Activated CD4-positive, alpha-beta T cell treated with anti-CD3 and anti-CD28 coated beads, Interleukin-2, amount 50 U/mL, for 16 hours (primary cell): Measurements from ENCODE around the gene TMEM41A.
A peak's percentile ranks its signal among the peaks of the same experiment; 100 is the strongest.

Experiments used
- DNase-seq: peaks from one replicate; pipeline ENCODE4 v3.0.0-alpha.2; 2020

The TMEM41A gene

DNA sequence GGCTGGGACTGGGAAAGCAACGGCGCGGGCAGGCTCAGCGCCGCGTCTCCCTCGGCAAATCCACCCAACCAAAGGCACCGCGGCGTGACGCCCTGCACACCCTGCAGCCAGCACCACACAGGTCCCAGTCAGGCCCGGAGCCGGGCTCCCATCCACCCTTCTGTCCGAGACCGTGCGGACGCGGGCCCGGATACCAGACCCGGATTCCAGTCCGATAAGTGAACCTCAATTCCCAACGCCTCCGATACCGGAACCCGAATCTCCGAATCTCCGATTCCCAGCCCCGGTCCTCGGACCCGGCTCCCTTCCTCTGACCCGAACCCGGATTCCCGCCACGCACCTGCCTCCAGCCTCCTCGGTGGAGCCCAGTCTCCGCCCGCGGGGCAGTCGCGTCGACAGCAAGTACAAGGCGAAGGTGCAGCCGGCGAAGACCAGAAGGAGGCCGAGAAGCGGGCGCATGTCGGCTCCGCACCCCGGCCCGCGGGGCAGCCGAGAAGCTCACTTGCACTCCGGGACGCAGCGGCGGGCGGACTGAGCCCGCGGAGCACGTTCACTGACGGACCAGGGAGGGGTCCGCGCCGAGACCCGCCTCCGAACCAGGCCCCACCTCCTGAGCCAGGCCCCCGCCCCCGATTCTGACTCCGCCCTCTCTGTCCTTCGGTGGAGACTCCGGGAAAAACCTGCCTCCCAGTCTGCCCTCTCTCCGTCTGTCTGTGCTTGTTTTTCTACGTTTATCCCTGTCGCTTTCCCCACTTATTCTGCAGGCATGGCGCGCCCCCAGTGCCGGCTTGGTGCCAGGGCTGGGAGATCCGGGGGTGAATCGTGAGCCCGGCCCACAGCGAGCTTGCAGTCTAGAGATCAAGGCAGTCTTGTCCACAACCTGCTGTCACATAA, at the start of gene TMEM41A:
Gene TMEM41A, minus strand, starts transcription at position 533 of the 894 bp plus-strand sequence. Its CDS starts 74 bp downstream, at position 459.
- peak; percentile 94 for DNase-seq

GRCh38 chr3:185540695-185541094, 41.9 kb upstream of the TMEM41A start:
- DNase-seq: no peak

- no peak for DNase-seq
Observed at GRCh38 chr3:185539934-185540333, 41.1 kb upstream of the TMEM41A start.

DNA sequence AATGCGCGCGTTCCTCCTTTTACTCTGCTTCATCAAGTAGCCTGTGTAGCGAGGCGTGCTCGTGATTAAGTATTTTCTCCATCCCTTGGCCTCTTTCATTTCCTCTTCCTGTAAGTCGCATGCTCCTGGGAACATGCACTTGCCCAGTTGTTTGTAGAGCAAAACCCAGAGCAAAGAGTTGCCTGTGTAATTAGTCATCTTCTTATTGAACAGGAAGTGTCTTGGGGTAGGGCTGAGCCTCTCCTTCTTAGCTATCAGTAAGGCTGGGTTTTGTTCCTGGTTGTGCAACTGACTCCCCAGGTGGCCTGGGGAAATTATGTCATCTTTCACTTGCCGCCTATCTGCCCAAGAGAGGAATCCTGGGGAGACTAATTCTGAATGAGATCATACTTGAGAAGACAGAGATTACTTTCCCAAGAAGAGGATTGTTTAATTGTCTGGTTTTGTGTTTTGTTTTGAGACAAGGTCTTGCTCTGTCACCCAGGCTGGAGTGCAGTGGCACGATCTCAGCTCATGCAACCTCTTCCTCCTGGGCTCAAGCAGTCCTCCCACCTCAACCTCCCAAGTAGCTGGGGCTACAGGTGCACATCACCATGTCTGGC, 38.6 kb upstream of the TMEM41A start:
- DNase-seq: peak; percentile 92

DNA sequence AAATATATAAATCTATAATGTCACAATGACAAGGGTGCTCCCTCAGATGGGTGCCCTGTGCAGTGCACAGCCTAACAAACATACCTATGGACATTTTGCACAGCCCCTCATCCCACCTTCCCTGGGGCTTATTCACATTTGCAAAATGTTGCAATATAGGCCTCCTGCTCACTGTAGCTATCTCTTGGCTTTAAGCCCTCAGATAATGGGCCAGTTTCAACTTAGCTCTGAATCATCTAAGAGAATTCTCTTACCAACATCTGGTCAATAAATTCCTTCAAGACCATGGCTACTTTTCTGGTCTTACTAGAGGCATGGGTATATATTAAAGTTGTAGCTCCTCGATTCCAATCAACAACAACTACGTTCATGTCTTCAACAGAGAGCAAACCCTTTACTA, 35.7 kb upstream of the TMEM41A start:
- DNase-seq: no peak

DNA sequence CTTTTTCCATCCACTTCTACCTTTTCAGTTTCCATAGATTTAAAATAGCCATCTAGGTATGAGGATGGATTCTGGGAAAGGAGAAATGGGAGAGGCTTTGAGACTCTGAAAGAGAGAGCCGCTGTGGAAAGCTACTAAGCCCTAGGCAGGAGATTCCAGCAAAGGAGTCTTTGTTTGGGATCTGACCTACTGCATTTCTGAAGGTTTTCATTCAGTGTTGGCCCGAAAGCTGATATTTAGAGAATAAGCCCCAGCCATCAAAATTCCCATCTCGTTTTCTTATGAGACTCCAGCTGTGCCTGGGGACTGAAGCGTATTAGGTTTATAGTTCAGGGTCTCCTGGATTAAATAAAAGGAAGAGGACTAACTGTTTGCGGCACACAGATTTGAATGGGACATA, 34.1 kb upstream of the TMEM41A start:
- DNase-seq: no peak

GRCh38 chr3:185530856-185531255, 32.0 kb upstream of the TMEM41A start:
- DNase-seq: no peak

- DNase-seq: no peak
Observed at GRCh38 chr3:185528532-185528931, 29.7 kb upstream of the TMEM41A start.

DNA sequence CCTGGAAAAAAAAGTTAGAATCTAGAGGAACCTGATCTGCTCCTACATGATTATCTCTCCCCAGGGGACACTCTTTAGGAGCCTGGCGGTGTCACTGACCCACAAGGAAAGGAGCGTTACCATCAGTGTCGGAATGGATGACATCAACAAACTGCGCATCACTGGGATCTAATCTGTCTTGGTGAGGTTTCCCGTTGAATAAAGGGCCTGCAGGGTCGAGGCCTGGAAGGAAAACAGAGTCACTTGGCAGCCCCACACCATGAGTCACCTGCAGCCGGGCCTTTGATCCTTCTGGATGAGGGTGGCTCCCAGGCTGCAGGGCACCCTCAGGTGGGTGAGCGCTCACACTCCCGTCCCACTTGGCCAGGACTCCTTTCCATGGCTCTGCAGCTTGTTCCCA, 28.5 kb upstream of the TMEM41A start:
- no peak for DNase-seq

DNA sequence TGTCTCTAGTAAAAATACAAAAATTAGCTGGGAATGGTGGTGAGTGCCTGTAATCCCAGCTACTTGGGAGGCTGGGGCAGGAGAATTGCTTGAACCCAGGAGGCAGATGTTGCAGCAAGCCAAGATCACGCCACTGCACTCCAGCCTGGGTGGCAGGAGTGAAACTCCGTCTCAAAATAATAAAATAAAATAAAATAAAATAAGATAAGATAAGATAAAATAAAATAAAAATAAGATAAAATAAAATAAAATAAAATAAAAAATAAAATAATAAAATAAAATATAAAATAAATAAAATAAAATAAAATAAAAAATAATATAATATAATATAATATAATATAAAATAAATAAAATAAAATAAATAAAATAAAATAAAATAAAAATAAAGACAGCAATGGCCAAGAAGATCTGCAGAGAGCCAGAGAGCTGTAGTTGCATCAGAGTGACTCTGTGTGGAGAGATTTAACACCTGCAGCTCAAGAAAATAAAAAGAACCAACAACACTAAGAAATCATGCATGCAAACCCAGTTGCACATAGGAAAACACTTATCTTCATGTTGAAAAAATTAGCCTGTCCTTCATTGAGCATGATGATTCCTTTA, 27.6 kb upstream of the TMEM41A start:
- no peak for DNase-seq

DNA sequence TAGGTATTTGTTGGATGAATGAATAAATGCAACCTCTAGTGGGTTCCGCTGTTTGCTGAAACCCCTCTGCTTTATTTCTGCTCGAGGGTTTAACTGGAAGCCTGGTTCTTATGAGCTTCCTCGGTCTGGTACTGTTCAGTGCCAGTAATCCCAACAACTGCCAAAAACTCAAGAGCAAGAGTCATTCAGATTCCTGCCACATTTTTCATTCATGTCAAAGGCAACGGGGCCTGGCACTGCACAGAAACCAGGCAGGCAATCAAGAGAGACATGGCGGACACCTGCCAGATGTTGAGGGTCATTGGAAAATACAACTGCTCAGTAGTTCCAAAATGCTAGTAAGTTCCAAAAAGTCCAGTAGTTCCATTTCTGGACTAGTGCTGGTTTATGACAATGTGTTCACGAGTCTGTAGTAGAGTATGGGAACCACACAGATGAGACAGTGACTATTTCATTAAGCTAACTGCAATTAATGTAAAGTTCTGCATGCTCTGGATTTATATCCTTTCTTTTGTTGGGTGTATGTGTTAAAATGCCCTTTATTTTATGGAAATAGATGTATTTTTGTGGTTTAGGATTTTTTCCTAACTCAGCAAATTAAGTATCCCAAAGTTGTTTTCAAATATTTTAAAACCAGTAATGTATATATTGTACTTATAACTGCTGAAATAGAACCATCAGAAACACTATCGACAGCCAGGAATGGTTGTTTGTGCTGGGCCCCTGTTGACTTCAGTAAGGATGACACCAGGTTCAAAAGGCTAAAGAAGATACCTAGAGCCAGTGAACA, 22.7 kb upstream of the TMEM41A start:
- DNase-seq: no peak

DNA sequence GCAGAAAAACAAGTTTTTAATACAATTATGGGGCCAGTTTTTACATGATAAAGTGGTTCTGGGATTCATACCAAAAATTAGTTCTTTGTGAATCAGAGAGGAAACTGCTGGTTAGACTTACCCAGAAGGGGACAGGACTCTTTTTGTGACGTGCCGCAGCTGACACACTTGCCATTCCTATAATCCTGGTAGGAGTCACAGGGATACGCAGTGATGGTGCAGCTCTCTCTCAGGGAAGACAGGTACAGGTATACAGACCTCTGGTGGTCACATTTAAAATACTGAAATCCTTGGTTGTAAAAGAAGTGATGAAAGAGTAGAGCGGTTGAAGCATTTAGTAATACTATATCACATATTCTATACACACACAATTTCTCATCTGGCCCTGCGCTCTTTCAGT, 20.2 kb upstream of the TMEM41A start:
- no peak for DNase-seq

DNA sequence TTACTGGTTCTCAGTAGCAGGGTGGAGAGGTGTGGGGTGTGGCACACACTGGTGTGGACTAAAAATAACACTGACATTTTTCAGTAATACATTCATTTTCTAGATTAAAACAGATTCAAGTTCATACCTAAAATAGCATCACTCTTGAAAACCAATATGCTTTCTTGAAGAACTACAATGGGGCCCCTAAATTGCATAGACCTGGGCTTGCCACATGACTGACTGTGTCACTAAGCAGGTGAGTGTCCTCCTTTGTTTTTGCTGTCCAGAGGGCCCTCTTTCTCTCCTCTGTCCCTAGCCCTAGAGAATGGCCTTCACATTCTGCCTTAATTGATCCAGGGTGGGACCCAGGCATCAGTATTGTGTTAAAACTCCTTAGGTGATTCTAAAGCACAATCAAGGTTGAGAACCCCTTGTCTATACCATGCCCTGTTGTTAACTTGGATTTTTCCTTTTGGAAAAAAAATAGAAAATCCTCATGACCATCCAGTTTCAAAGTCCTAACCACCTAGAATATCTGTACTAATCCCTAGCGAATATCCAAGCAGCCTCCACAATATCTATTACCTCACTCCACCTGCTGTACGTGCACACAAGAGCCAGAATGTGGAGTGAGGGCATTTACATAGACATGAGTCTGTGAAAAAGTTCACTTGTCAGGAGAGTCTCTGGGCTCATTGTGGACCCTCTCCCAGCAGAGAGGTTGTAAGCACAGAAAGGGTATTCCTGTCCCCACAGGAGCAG, 18.7 kb upstream of the TMEM41A start:
- no peak for DNase-seq

DNA sequence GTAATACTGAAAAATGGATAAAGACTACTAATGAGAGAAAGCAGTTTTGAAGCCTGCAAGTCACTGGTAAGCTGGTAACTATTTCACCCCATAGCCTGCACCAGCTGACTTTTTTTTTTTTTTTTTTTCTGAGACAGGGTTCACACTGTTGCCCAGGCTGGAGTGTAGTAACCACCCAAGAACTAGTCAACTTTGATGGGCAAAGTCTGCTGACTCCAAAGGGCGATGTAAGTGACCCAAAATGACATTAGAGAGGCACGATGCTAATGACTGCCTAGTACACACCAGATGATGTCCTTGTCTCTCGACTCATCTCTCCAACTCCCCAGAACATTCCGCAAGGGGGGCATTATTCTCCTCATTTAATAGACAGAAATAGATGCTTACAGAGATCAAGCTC, 12.9 kb upstream of the TMEM41A start:
- DNase-seq: no peak

DNA sequence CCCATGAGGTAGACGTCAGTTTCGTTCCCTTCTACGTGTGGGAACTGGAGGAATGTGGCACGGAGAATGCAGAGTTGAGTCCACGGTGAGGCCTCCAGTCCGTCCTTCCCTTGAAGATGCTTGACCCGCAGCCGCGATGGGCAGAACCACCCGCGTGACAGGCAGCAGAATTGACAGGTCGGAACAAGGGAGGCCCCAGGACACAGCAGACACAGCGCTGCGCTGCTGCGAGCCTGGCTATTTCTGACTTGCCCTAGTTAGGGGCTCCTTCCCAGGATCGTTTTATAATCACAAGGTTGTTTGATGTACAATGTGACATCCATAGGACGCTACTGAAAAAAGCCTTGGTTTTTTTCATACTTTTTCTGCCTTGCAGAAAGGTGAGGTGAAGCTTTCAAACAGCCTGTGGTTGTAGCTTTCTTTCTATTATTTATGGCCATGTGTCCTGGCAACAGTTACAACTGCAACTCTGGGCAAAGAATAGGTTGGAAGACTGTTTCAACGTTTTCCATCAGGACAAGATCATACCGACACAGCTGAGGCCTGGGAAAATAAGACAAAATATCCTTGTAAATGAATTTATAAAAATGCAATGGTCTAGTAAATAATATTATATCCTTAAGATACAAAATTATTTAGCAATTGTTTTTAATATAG, 9.6 kb upstream of the TMEM41A start:
- DNase-seq: no peak

DNA sequence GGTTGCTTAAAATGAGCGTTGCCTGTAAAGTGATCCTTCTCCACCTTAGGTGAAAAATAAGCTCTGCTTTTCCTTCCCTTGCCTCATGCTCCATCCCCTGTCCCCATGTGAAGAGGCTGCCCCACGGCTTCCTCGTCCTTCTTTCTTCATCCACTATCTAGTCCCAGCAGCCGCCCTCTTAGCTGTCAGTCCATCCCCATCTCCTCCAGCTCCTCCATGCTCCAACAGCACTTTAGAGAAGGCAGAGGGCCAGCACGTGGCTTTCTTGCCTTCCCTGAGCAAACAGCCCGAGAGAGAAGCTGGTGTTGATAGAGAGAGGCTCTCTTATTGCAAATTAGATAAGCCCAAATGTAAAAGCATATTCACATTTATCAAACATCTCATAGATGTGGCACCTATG, 9.0 kb upstream of the TMEM41A start:
- DNase-seq: no peak

- DNase-seq: no peak
Observed at GRCh38 chr3:185504636-185505035, 5.8 kb upstream of the TMEM41A start.

DNA sequence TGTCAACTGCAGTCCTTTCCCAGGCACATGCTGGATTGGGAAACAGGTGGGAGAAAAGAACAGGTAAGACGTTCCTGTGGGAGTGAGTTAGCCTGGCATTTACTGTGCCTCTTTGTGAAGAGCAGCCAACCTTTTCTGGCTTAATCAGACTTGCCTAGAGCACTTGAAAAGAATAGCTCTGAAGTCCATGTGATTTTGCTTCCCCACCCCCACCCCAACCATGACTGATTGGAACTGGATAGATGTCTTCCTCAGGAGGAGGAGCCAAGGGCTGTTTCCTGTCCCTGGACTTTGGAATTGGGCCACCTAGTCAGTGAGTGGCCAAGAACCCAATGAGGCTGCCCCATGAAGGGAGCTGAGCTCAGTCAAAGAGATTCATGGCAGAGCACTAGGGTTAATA, 4.7 kb upstream of the TMEM41A start:
- no peak for DNase-seq

GRCh38 chr3:185502987-185503386, 4.2 kb upstream of the TMEM41A start:
- DNase-seq: no peak

- no peak for DNase-seq
Observed at GRCh38 chr3:185490241-185490640, 8.6 kb downstream of the TMEM41A start.

DNA sequence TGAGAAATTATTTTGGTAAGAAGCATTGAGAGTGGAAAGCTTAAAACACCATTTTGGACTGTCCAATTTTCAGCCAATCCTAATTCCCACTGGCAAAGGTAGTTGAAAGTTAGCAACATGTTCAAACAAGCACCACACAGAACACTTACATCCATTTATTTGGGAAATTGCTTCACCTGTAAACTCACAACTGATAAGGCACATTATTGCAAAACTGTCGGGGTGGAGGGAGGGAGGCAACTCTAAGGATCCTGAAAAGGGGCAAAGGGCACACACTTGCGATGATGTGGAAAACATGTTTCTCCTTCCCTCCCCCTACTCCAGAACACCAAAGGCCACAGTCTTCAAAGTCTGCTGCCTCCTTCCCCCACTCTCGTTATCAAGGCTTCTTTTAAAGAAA, 9.4 kb downstream of the TMEM41A start:
- DNase-seq: no peak

DNA sequence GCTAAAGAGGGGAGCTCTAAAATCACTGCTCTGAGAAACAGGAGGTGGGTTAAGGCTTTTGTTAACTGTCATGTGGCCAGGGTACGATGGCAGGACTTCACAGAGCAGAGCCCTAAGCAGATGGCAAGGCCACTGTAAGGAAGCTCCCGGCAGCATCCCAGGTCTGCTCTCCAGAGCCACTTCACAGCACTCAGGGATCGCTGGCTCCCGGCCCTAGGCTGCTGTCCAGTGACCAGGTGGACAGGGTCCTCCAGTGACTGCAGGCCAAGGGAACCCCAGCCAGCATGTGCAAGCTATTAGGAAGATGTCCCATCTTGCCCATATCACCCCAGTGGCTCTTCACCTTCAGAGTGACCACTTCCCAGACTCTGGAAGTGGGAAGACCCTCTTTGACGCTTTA, 10.4 kb downstream of the TMEM41A start:
- no peak for DNase-seq
